ENCODE measurements around the gene LMTK2. TPM values are rescaled to one million over a fixed set of nuclear protein-coding genes. Genes with fewer than 3 reads are reported as not detected.

Gene LMTK2
- polyA plus RNA-seq, 1 donor from 2014 or later, result 11.9 TPM

GRCh38 chr7:98110249-98111022, 3.8 kb downstream of the LMTK2 start:
- peak overlapping the region; percentile 36 for H3K4me3 ChIP-seq (ENCODE audit: low read length)
- H4K20me1 ChIP-seq (ENCODE audit: insufficient read depth), result no peaks in the 10 kb centered on the region

GRCh38 chr7:98112077-98112476, 5.4 kb downstream of the LMTK2 start:
- H3K79me2 ChIP-seq (replicated peaks; ENCODE audit: insufficient read depth, low read length), result peaks cover 46% of the 10 kb centered on the region

More at GRCh38 chr7:98110249-98111022, 3.8 kb downstream of the LMTK2 start:
- TF ChIP-seq, protein P1, sequence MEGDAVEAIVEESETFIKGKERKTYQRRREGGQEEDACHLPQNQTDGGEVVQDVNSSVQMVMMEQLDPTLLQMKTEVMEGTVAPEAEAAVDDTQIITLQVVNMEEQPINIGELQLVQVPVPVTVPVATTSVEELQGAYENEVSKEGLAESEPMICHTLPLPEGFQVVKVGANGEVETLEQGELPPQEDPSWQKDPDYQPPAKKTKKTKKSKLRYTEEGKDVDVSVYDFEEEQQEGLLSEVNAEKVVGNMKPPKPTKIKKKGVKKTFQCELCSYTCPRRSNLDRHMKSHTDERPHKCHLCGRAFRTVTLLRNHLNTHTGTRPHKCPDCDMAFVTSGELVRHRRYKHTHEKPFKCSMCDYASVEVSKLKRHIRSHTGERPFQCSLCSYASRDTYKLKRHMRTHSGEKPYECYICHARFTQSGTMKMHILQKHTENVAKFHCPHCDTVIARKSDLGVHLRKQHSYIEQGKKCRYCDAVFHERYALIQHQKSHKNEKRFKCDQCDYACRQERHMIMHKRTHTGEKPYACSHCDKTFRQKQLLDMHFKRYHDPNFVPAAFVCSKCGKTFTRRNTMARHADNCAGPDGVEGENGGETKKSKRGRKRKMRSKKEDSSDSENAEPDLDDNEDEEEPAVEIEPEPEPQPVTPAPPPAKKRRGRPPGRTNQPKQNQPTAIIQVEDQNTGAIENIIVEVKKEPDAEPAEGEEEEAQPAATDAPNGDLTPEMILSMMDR (IDR thresholded peaks at IDR 0.05; ENCODE audit: poor library complexity, severe bottlenecking), result no peak
- no peak overlapping the region for H3K9ac ChIP-seq (ENCODE audit: low read length)
- H3K27ac ChIP-seq (ENCODE audit: low read length), result no peak overlapping the region
- no peaks in the 10 kb centered on the region for H3F3A ChIP-seq (ENCODE audit: insufficient read depth, low read length, poor library complexity, severe bottlenecking)
- peak overlapping the region; percentile 4 for H3K4me2 ChIP-seq (ENCODE audit: low read length)
- H2AFZ ChIP-seq (ENCODE audit: low read depth, low read length), result no peak overlapping the region
- no peaks in the 10 kb centered on the region for H3K27me3 ChIP-seq (ENCODE audit: insufficient read depth, low read depth, low read length)
- no peaks in the 10 kb centered on the region for H3K9me2 ChIP-seq (ENCODE audit: insufficient read depth, low read length)
- H3K9me3 ChIP-seq (ENCODE audit: low read length), result no peaks in the 10 kb centered on the region
- H3K79me2 ChIP-seq (replicated peaks; ENCODE audit: insufficient read depth, low read length), result peaks cover 46% of the 10 kb centered on the region
- H3K36me3 ChIP-seq (ENCODE audit: insufficient read depth, low read length), result no peaks in the 10 kb centered on the region

More at GRCh38 chr7:98112077-98112476, 5.4 kb downstream of the LMTK2 start:
- Histone ChIP-seq H3K4me2 (ENCODE audit: low read length) (no peak overlapping the region), H3K27ac (ENCODE audit: low read length) (no peak overlapping the region), H3K9me3 (ENCODE audit: low read length) (no peaks in the 10 kb centered on the region), H3K36me3 (ENCODE audit: insufficient read depth, low read length) (no peaks in the 10 kb centered on the region), H2AFZ (ENCODE audit: low read depth, low read length) (no peak overlapping the region), H4K20me1 (ENCODE audit: insufficient read depth) (no peaks in the 10 kb centered on the region), H3K9me2 (ENCODE audit: insufficient read depth, low read length) (no peaks in the 10 kb centered on the region), H3K9ac (ENCODE audit: low read length) (no peak overlapping the region), H3K4me3 (ENCODE audit: low read length) (no peak overlapping the region), H3K27me3 (ENCODE audit: insufficient read depth, low read depth, low read length) (no peaks in the 10 kb centered on the region), H3F3A (ENCODE audit: insufficient read depth, low read length, poor library complexity, severe bottlenecking) (no peaks in the 10 kb centered on the region)
- no peak for TF ChIP-seq EP300 (conservative IDR thresholded peaks at IDR 0.05; ENCODE audit: poor library complexity, severe bottlenecking)
- TF ChIP-seq SMC3 (conservative IDR thresholded peaks at IDR 0.05; ENCODE audit: poor library complexity), result no peak
- no peak for TF ChIP-seq RAD21 (conservative IDR thresholded peaks at IDR 0.05)
- TF ChIP-seq TAF1 (IDR thresholded peaks at IDR 0.05; ENCODE audit: low read depth), result no peak
- no peak for TF ChIP-seq MXI1 (conservative IDR thresholded peaks at IDR 0.05; ENCODE audit: poor library complexity, severe bottlenecking)
- TF ChIP-seq, protein P2, sequence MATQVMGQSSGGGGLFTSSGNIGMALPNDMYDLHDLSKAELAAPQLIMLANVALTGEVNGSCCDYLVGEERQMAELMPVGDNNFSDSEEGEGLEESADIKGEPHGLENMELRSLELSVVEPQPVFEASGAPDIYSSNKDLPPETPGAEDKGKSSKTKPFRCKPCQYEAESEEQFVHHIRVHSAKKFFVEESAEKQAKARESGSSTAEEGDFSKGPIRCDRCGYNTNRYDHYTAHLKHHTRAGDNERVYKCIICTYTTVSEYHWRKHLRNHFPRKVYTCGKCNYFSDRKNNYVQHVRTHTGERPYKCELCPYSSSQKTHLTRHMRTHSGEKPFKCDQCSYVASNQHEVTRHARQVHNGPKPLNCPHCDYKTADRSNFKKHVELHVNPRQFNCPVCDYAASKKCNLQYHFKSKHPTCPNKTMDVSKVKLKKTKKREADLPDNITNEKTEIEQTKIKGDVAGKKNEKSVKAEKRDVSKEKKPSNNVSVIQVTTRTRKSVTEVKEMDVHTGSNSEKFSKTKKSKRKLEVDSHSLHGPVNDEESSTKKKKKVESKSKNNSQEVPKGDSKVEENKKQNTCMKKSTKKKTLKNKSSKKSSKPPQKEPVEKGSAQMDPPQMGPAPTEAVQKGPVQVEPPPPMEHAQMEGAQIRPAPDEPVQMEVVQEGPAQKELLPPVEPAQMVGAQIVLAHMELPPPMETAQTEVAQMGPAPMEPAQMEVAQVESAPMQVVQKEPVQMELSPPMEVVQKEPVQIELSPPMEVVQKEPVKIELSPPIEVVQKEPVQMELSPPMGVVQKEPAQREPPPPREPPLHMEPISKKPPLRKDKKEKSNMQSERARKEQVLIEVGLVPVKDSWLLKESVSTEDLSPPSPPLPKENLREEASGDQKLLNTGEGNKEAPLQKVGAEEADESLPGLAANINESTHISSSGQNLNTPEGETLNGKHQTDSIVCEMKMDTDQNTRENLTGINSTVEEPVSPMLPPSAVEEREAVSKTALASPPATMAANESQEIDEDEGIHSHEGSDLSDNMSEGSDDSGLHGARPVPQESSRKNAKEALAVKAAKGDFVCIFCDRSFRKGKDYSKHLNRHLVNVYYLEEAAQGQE (IDR thresholded peaks at IDR 0.05; ENCODE audit: borderline replicate concordance), result no peak
- TF ChIP-seq, protein P1 (IDR thresholded peaks at IDR 0.05; ENCODE audit: poor library complexity, severe bottlenecking), result no peak
- no peak for TF ChIP-seq EZH2 (IDR thresholded peaks at IDR 0.05; ENCODE audit: borderline replicate concordance, insufficient read depth, low read length, poor library complexity, severe bottlenecking)
- no peak for TF ChIP-seq POLR2AphosphoS5 (IDR thresholded peaks at IDR 0.05)

Measured in neural cell (in vitro differentiated cells).